ENCODE results near the gene DLST. TPM values are rescaled to one million over a fixed set of nuclear protein-coding genes. Genes with fewer than 3 reads are reported as not detected.
A peak's percentile ranks its signal among the peaks of the same experiment; 100 is the strongest.

The DLST gene
- total RNA-seq, 1 experiment from 2014 or later, result 309 TPM

- intact Hi-C loops (cut with micrococcal nuclease; ENCODE audit: unreplicated experiment), result loop anchor here (5.0 kb wide), 2 partner anchors 545 to 580 kb away; no protein-coding TSS in a partner anchor
- BruUV-seq (replicated peaks), result no TSS peak
- H3K79me2 ChIP-seq (ENCODE audit: low read depth), result no peaks in the 10 kb centered on the region
These were observed 25.3 kb downstream of the DLST start for GRCh38 chr14:74906925-74907521.

GRCh38 chr14:74907744-74908143 is 26.0 kb downstream of the DLST start:
- Histone ChIP-seq H3K9me3 (ENCODE audit: insufficient read depth, low read depth) (no peaks in the 10 kb centered on the region), H3K4me1 (replicated peaks; ENCODE audit: insufficient read depth) (peaks cover 8% of the 10 kb centered on the region), H3K4me2 (no peak overlapping the region), H3K27ac (no peak overlapping the region), H3K27me3 (ENCODE audit: insufficient read depth, low read depth) (no peaks in the 10 kb centered on the region), H2AFZ (no peak overlapping the region), H3F3A (ENCODE audit: insufficient read depth, low read depth) (peaks cover 20% of the 10 kb centered on the region), H3K79me2 (ENCODE audit: low read depth) (no peaks in the 10 kb centered on the region), H3K4me3 (no peak overlapping the region), H3K9me2 (ENCODE audit: insufficient read depth) (no peaks in the 10 kb centered on the region), H3K36me3 (ENCODE audit: low read depth) (no peaks in the 10 kb centered on the region), H4K20me1 (ENCODE audit: insufficient read depth) (no peaks in the 10 kb centered on the region)
- DNase-seq, result no peak
- CTCF ChIA-PET, result interaction anchor here (0.7 to 7.6 kb wide), 5 partner anchors 15 to 633 kb away, joined by 3 to 128 read pairs (median 3); partner anchors contain the start of gene RPS6KL1
- intact Hi-C loops (cut with micrococcal nuclease; ENCODE audit: unreplicated experiment), result loop anchor here (5.0 kb wide), 2 partner anchors 545 to 580 kb away; no protein-coding TSS in a partner anchor
- BruUV-seq (replicated peaks), result no TSS peak
- POLR2A ChIA-PET (ENCODE audit: unreplicated experiment), result interaction anchor here (1.2 kb wide), 1 partner anchor 13 kb away, joined by 6 read pairs; no protein-coding TSS in a partner anchor
- TF ChIP-seq CTCF (conservative IDR thresholded peaks at IDR 0.05) (no peak), EZH2 (IDR thresholded peaks at IDR 0.05; ENCODE audit: low read depth) (no peak)

More at GRCh38 chr14:74906925-74907521, 25.3 kb downstream of the DLST start:
- no peaks in the 10 kb centered on the region for H3K27me3 ChIP-seq (ENCODE audit: insufficient read depth, low read depth)
- H3K9me3 ChIP-seq (ENCODE audit: insufficient read depth, low read depth), result no peaks in the 10 kb centered on the region
- no peaks in the 10 kb centered on the region for H3K9me2 ChIP-seq (ENCODE audit: insufficient read depth)
- no peaks in the 10 kb centered on the region for H4K20me1 ChIP-seq (ENCODE audit: insufficient read depth)
- no peak overlapping the region for H3K4me3 ChIP-seq
- H3K27ac ChIP-seq, result no peak overlapping the region
- H3F3A ChIP-seq (ENCODE audit: insufficient read depth, low read depth), result peaks cover 20% of the 10 kb centered on the region
- ChIA-PET CTCF (interaction anchor here (1.0 to 7.6 kb wide), 3 partner anchors 29 to 46 kb away, joined by 3 to 128 read pairs (median 6); partner anchors contain the start of gene PROX2), POLR2A (ENCODE audit: unreplicated experiment) (no interaction called here)
- no peaks in the 10 kb centered on the region; the same call in 1 of the 2 replicates for H3K36me3 ChIP-seq (ENCODE audit: low read depth)
- H2AFZ ChIP-seq, result no peak overlapping the region
- no peak overlapping the region for H3K4me2 ChIP-seq
- TF ChIP-seq EZH2 (IDR thresholded peaks at IDR 0.05; ENCODE audit: low read depth) (no peak), CTCF (conservative IDR thresholded peaks at IDR 0.05) (peak; percentile 41; the same call in 1 of the 2 replicates)
- H3K4me1 ChIP-seq (replicated peaks; ENCODE audit: insufficient read depth), result peaks cover 7% of the 10 kb centered on the region
- no peak for DNase-seq

GRCh38 chr14:74908861-74909341 is 27.2 kb downstream of the DLST start:
- POLR2A ChIA-PET (ENCODE audit: unreplicated experiment), result interaction anchor here (1.2 kb wide), 1 partner anchor 12 kb away, joined by 6 read pairs; no protein-coding TSS in a partner anchor
- Histone ChIP-seq H3K79me2 (ENCODE audit: low read depth) (no peaks in the 10 kb centered on the region), H3K36me3 (ENCODE audit: low read depth) (no peaks in the 10 kb centered on the region), H3K4me3 (no peak overlapping the region), H3K9me3 (ENCODE audit: insufficient read depth, low read depth) (no peaks in the 10 kb centered on the region), H3K9me2 (ENCODE audit: insufficient read depth) (no peaks in the 10 kb centered on the region), H3K27ac (no peak overlapping the region), H3K27me3 (ENCODE audit: insufficient read depth, low read depth) (no peaks in the 10 kb centered on the region), H3K4me2 (no peak overlapping the region), H4K20me1 (ENCODE audit: insufficient read depth) (no peaks in the 10 kb centered on the region), H3F3A (ENCODE audit: insufficient read depth, low read depth) (peaks cover 17% of the 10 kb centered on the region), H3K4me1 (replicated peaks; ENCODE audit: insufficient read depth) (peaks cover 8% of the 10 kb centered on the region), H2AFZ (no peak overlapping the region)
- CTCF ChIA-PET, result interaction anchor here (7.6 kb wide), 1 partner anchor 48 kb away, joined by 128 read pairs; no protein-coding TSS in a partner anchor
- intact Hi-C loops (cut with micrococcal nuclease; ENCODE audit: unreplicated experiment), result loop anchor here (5.0 kb wide), 2 partner anchors 547 to 582 kb away; no protein-coding TSS in a partner anchor
- BruUV-seq (replicated peaks), result no TSS peak
- no peak for DNase-seq
- TF ChIP-seq CTCF (conservative IDR thresholded peaks at IDR 0.05) (no peak), EZH2 (IDR thresholded peaks at IDR 0.05; ENCODE audit: low read depth) (no peak)
